WI38 (cell line): ENCODE measurements around the gene SEMG2.

ENCODE experiments used
- H3K4me3 ChIP-seq: 2 replicates; pipeline ENCODE4 v1.5.1; 2011; ENCODE audit warnings: low read depth, mild to moderate bottlenecking, control low read depth, low read length
- CTCF ChIP-seq: IDR thresholded peaks from 2 replicates; pipeline ENCODE4 v1.5.1; 2012; ENCODE audit warnings: low read depth, mild to moderate bottlenecking, control low read depth, low read length

Gene SEMG2

GRCh38 chr20:45187693-45188092, 33.5 kb upstream of the SEMG2 start:
- no peak for TF ChIP-seq CTCF
- no peak overlapping the region for H3K4me3 ChIP-seq

GRCh38 chr20:45189067-45189609, 32.0 kb upstream of the SEMG2 start:
- TF ChIP-seq CTCF: no peak
- H3K4me3 ChIP-seq: no peak overlapping the region

GRCh38 chr20:45189861-45190260, 31.3 kb upstream of the SEMG2 start:
- no peak for TF ChIP-seq CTCF
- H3K4me3 ChIP-seq: no peak overlapping the region

- TF ChIP-seq CTCF: no peak
Measured at GRCh38 chr20:45191926-45192325, 29.2 kb upstream of the SEMG2 start.

GRCh38 chr20:45193331-45193730, 27.8 kb upstream of the SEMG2 start:
- H3K4me3 ChIP-seq: no peak overlapping the region
- no peak for TF ChIP-seq CTCF

More at GRCh38 chr20:45191926-45192325, 29.2 kb upstream of the SEMG2 start:
- no peak overlapping the region for H3K4me3 ChIP-seq

GRCh38 chr20:45206725-45207124, 14.4 kb upstream of the SEMG2 start, which contains the start of gene SEMG1:
Gene SEMG1 (plus strand): TSS chr20:45207033. CDS start chr20:45207054, 21 bp downstream.
- no peak for TF ChIP-seq CTCF
- no peak within 1 kb of the TSS for H3K4me3 ChIP-seq

GRCh38 chr20:45209924-45210323, 11.2 kb upstream of the SEMG2 start:
- no peak for TF ChIP-seq CTCF
- no peak overlapping the region for H3K4me3 ChIP-seq
